GM19035 (cell line): ENCODE results near the gene NRDE2.

Source experiments
- ATAC-seq: cut with Tn5 transposase; IDR thresholded peaks from one replicate; pipeline ENCODE4 v1.9.1; 2021; ENCODE audit not compliant: unreplicated experiment

Gene NRDE2

GRCh38 chr14:90331497-90332270 lies at the start of gene NRDE2:
Gene NRDE2 (minus strand): TSS chr14:90331941. CDS start chr14:90331904, 37 bp downstream.
- peak; percentile 96 for ATAC-seq

DNA sequence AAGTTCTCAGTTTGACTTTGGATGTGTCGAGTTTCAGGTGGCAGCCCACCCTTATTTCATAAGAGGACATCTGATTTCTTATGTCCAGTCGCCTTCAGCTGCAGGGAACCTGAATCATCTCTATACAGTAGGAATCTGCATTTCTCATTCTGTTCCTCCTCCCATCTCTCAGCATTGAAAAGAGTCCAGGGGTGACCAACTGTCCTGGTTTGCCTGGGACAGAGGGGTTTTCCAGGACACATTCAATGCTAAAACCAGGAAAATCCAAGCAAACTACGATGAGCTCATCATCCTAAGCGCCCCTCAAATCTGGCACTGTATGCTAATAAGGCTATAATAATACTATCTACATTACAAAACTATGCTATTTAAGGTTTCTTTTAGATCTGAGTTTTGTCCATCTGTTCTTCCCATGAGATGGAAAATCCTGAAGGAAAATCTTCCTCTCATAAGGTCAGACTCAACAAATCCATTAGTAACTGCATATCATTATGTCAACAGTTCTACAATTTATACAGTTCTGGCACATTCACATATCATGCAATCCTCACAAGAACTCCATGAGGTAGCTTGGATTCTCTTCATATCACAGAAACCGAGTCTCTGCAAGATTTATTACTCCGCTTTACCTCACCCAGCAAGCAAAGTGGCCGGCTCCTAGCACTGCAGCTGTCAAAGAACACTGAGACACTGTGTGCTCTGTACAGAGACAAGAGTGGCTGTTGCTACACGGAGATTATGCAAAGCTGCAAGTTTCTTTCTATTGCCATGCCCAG lies 49.5 kb upstream of the NRDE2 start:
- ATAC-seq, result no peak

GRCh38 chr14:90379106-90379505 lies 47.4 kb upstream of the NRDE2 start:
- ATAC-seq, result no peak

GRCh38 chr14:90378249-90378648 lies 46.5 kb upstream of the NRDE2 start:
- ATAC-seq, result no peak

- ATAC-seq, result no peak
Measured at GRCh38 chr14:90375934-90376333, 44.2 kb upstream of the NRDE2 start.

GRCh38 chr14:90374813-90375212 lies 43.1 kb upstream of the NRDE2 start:
- no peak for ATAC-seq

GRCh38 chr14:90373887-90374286 lies 42.1 kb upstream of the NRDE2 start:
- ATAC-seq, result no peak

GRCh38 chr14:90368946-90369721 lies 37.4 kb upstream of the NRDE2 start:
- ATAC-seq, result no peak

DNA sequence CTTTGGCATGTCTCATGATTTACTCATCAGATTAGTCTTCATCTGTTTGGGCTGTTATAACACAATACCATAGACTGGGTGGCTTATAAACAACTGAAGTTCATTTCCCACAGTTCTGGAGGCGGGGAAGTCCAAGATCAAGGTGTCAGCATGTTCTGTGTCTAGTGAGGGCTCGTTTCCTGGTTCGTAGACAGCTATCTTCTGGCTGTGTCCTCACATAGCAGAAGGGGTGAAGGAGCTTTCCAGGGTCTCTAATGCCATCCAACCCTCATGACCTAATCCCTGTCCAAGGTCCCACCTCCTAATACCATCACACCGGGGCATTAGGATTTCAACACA lies 30.8 kb upstream of the NRDE2 start:
- no peak for ATAC-seq

- no peak for ATAC-seq
Measured at GRCh38 chr14:90361865-90362557, 30.3 kb upstream of the NRDE2 start.

DNA sequence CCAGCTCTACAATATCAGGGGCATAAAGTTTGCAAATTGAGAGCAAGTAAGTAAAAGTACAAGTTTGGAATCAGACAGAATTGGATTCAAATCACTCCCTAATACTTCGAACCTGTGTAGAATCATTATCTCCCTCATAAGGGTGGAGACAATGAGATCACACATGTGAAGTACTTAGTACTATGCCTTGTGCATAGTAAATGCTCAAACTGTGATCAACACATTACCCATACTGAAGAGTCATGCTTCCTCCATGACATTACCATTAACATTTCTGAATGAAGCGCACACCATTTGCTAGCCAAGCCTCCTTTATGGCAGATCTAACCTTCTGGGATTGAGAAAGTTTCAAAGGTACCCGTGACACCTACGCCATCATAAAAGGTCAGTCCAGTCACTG lies 26.6 kb upstream of the NRDE2 start:
- no peak for ATAC-seq

GRCh38 chr14:90356925-90357324 lies 25.2 kb upstream of the NRDE2 start:
- ATAC-seq, result no peak

- no peak for ATAC-seq
Measured at GRCh38 chr14:90355540-90356518, 24.1 kb upstream of the NRDE2 start.

GRCh38 chr14:90354551-90355298 lies 23.0 kb upstream of the NRDE2 start:
- no peak for ATAC-seq

- no peak for ATAC-seq
Measured at GRCh38 chr14:90349739-90350138, 18.0 kb upstream of the NRDE2 start.

DNA sequence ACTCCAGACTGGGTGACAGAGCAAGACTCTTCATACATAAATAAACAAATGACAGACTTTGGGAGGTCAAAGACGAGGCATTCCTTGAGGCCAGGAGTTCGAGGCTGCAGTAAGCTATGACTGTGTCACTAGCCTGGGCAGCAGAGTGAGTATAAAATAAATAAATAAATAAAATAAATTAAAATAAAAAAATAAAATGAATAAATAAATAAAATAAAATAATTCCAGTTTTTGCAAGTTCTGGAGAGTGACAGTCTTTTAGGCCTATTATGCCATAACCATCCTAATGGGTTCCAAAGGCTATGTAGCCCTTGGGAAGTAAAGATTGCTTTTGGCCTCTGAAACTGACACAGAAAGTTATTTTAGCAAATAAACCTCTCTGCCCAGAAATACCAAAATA lies 16.5 kb upstream of the NRDE2 start:
- ATAC-seq, result no peak

GRCh38 chr14:90345239-90345557 lies 13.5 kb upstream of the NRDE2 start:
- ATAC-seq, result no peak

GRCh38 chr14:90344331-90345238 lies 12.8 kb upstream of the NRDE2 start:
- no peak for ATAC-seq
